ENCODE data around the gene TMEM132C. TPM values are rescaled to one million over a fixed set of nuclear protein-coding genes. Genes with fewer than 3 reads are reported as not detected.

TMEM132C gene
- total and polyA plus RNA-seq, 2 of the 8 experiments (the other 6 are each of a cell fraction or from before 2014, with no cell fraction given) = 0.23 to 0.76 TPM

GRCh38 chr12:128708789-128709188 lies 441.8 kb downstream of the TMEM132C start (continued):
- no peak for TF ChIP-seq CHD7 (IDR thresholded peaks at IDR 0.05; ENCODE audit: insufficient replicate concordance, low read length)
- no peak for TF ChIP-seq EZH2 (IDR thresholded peaks at IDR 0.05; ENCODE audit: low read depth, low read length, severe bottlenecking)
- TF ChIP-seq SIRT6 (IDR thresholded peaks at IDR 0.05; ENCODE audit: low read length) = no peak
